Right lobe of liver (tissue), 6 donors: ENCODE data around the gene GALNT7. TPM values are rescaled to one million over a fixed set of nuclear protein-coding genes. Genes with fewer than 3 reads are reported as not detected.

ENCODE experiments used
- ATAC-seq, 4 donors: fragments of 200-7000 bp; cut with Tn5 transposase; one replicate each; pipeline ENCODE4 v1.9.1; 2020; ENCODE audit warnings: mild to moderate bottlenecking in 4 of 4, moderate library complexity in 4 of 4
- DNase-seq, 3 donors: peaks; one replicate each; pipeline ENCODE4 v3.0.0-alpha.2; 2020
- H3K27ac ChIP-seq, 3 donors: fragments of 200-600 bp; one replicate each; pipeline ENCODE4 v1.8.0; 2022
- H3K27me3 ChIP-seq, 2 donors: fragments of 200-600 bp; one replicate each; pipeline ENCODE4 v1.8.0; 2022
- H3K36me3 ChIP-seq, 4 donors: fragments of 200-600 bp; sonication (generic) in 1 of 4; one replicate each; pipeline versions ENCODE4 v1.5.1 to v1.8.0; 2017 to 2022; ENCODE audit warnings: control low read depth in 1 of 4
- H3K4me1 ChIP-seq, 4 donors: fragments of 200-600 bp; sonication (generic) in 1 of 4; one replicate each; pipeline versions ENCODE4 v1.5.1 to v1.8.0; 2017 to 2022; ENCODE audit warnings: control low read depth in 1 of 4
- H3K4me3 ChIP-seq, 3 donors: fragments of 200-600 bp; one replicate each; pipeline ENCODE4 v1.8.0; 2022
- H3K9me3 ChIP-seq, 4 donors: fragments of 200-600 bp; sonication (generic) in 1 of 4; one replicate each; pipeline versions ENCODE4 v1.5.1 to v1.8.0; 2017 to 2022; ENCODE audit warnings: control low read depth in 1 of 4
- POLR2A ChIP-seq: fragments of 450-650 bp; IDR thresholded peaks from one replicate; pipeline ENCODE4 v1.6.1; 2017; ENCODE audit warnings: antibody characterized with exemption, mild to moderate bottlenecking
- WGBS: methylation state at CpG from one replicate; pipeline ENCODE4 v1.1.6; 2018; ENCODE audit warnings: low coverage, low lambda C conversion rate; ENCODE audit not compliant: insufficient coverage; ENCODE audit errors: missing lambda C conversion rate; 5-methylcytosine and 5-hydroxymethylcytosine counted together
- intact Hi-C, 2 donors: fragments of 100-400 bp; cut with DNase I; formaldehyde crosslinking; loops; one replicate each; pipeline versions ENCODE4 v1.11.2 to v1.14.1; 2022
- total RNA-seq, 6 experiments: library from RNA; depleted of rRNA in 2 of 6; stranded (reverse); fragments of >200 nt in 2 of 6; fragmentation: NEBNext Ultra II Directional in 3 of 6; extraction: Animal tissue kit (Norgen Biotek cat#: 25700) in 3 of 6; gene quantifications; one replicate each; pipeline versions ENCODE4 v1.1.0 to v1.2.4, GENCODE V29; 2016 to 2023
- TF ChIP-seq, protein P1 (sequence below), 4 donors: fragments of 200-600 bp in 3 of 4; fragments of 450-650 bp in 1 of 4; IDR thresholded peaks; one replicate each; pipeline versions ENCODE4 v1.5.1 to v1.8.0; 2016 to 2022; ENCODE audit warnings: antibody characterized with exemption in 4 of 4, mild to moderate bottlenecking in 2 of 4
- donor health status: DM: no; HTN: yes; CAD: no.
- donor health status: DM: no; HTN: no; CAD: no.
- donor health status: DM: no; HTN: no; CAD: no.
- donor health status: DM: no; HTN: yes; CAD: no.
- donor health status: DM: no; HTN: yes; CAD: no.

GALNT7 gene
- total RNA-seq, 6 experiments from 2014 or later = 0.62 to 2.2 (median 1.4) TPM

DNA sequence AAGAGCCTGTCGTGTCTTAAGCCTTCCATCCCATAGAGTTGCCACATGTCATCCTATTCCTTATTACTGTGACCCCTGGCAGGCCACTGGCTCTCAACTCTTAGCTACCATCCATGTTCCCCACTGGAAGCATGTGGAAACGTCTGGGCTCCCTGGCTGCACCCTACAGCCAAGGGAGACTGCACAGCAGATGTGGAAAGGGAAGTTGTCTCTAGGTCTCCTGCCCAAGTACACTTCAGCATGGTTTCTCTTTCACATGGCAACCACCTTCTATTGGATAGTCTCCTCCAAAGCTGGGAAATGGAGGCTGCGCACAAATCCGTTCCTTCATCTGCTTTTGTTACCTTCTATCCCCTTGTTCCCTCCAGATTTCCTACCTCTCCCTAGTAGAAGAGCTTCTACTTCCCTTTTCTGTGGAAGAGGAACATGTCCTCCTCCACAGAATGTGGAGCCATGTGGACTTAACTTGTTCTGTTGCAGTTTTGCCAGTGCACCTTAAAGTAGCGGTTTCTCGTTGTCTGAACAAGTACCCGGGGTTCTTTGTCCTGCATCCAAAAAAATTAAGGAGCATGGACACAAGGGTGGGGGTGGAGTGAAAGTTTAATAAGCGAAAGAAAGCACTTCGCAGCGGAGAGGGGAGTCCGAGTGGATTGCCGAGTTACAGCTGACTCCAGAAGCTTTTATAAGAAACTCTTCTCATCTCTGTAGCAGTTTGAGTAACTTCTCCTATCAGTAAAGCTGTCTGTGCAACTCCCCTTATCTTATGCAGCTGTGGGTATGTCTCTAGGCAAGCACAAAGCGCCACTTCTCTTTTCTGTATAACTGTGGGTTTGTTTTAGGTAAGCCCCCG is 113.0 kb downstream of the GALNT7 start:
- peaks cover 0 to 6% (median 0%) of the 10 kb centered on the region in 4 donors for H3K9me3 ChIP-seq
- DNase-seq = no peak
- no peak overlapping the region for H3K27ac ChIP-seq
- no peak for ATAC-seq
- H3K36me3 ChIP-seq = no peaks in the 10 kb centered on the region
- H3K27me3 ChIP-seq = no peaks in the 10 kb centered on the region
- H3K4me1 ChIP-seq = no peaks in the 10 kb centered on the region
- intact Hi-C loops = no loop called here
- no peak overlapping the region for H3K4me3 ChIP-seq
- 57% methylated on average over 12 of the region's 14 CpGs for WGBS
- TF ChIP-seq, protein P1, sequence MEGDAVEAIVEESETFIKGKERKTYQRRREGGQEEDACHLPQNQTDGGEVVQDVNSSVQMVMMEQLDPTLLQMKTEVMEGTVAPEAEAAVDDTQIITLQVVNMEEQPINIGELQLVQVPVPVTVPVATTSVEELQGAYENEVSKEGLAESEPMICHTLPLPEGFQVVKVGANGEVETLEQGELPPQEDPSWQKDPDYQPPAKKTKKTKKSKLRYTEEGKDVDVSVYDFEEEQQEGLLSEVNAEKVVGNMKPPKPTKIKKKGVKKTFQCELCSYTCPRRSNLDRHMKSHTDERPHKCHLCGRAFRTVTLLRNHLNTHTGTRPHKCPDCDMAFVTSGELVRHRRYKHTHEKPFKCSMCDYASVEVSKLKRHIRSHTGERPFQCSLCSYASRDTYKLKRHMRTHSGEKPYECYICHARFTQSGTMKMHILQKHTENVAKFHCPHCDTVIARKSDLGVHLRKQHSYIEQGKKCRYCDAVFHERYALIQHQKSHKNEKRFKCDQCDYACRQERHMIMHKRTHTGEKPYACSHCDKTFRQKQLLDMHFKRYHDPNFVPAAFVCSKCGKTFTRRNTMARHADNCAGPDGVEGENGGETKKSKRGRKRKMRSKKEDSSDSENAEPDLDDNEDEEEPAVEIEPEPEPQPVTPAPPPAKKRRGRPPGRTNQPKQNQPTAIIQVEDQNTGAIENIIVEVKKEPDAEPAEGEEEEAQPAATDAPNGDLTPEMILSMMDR (IDR thresholded peaks at IDR 0.05) = no peak
- no peak for TF ChIP-seq POLR2A

DNA sequence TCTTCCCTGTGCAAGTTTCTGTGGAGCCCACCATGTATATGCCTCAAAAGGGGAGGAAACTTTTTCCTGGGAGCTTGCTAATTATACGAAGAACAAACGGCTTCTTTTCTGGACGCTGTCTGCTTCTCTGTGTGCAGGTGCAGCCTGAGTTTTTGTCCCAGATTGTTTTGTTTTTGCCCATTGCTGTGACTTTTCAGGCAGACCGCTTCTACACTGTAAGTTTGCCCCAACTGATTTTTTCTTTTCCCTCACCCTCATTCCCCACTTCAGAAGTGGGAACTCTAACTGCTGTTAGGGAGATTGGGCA is 113.6 kb downstream of the GALNT7 start:
- H3K9me3 ChIP-seq = peaks cover 0 to 6% (median 0%) of the 10 kb centered on the region in 4 donors
- H3K27me3 ChIP-seq = no peaks in the 10 kb centered on the region
- DNase-seq (no peak), ATAC-seq (no peak)
- no peak overlapping the region for H3K4me3 ChIP-seq
- intact Hi-C loops = no loop called here
- no peaks in the 10 kb centered on the region for H3K4me1 ChIP-seq
- no peaks in the 10 kb centered on the region for H3K36me3 ChIP-seq
- H3K27ac ChIP-seq = no peak overlapping the region
- 76% methylated on average over 4 of the region's 4 CpGs for WGBS
- no peak for TF ChIP-seq POLR2A
- TF ChIP-seq, protein P1 (IDR thresholded peaks at IDR 0.05) = no peak

- H3K36me3 ChIP-seq = no peaks in the 10 kb centered on the region
- H3K4me1 ChIP-seq = no peaks in the 10 kb centered on the region
- H3K9me3 ChIP-seq = peaks cover 0 to 6% (median 0%) of the 10 kb centered on the region in 4 donors
- TF ChIP-seq POLR2A = no peak
- TF ChIP-seq, protein P1 (IDR thresholded peaks at IDR 0.05) = no peak
- H3K27ac ChIP-seq = no peak overlapping the region
- H3K4me3 ChIP-seq = no peak overlapping the region
- ATAC-seq (no peak), DNase-seq (no peak)
- no peaks in the 10 kb centered on the region for H3K27me3 ChIP-seq
- intact Hi-C loops = no loop called here
- WGBS = 62% methylated on average over 3 of the region's 3 CpGs
Measured at GRCh38 chr4:173282626-173283025, 114.0 kb downstream of the GALNT7 start.

GRCh38 chr4:173284463-173284862 is 115.9 kb downstream of the GALNT7 start:
- no peaks in the 10 kb centered on the region for H3K27me3 ChIP-seq
- H3K4me1 ChIP-seq = no peaks in the 10 kb centered on the region
- ATAC-seq = no peak
- H3K4me3 ChIP-seq = no peak overlapping the region
- DNase-seq = no peak
- H3K36me3 ChIP-seq = no peaks in the 10 kb centered on the region
- TF ChIP-seq POLR2A = no peak
- TF ChIP-seq, protein P1 (IDR thresholded peaks at IDR 0.05) = no peak
- peaks cover 0 to 6% (median 0%) of the 10 kb centered on the region in 4 donors for H3K9me3 ChIP-seq
- no peak overlapping the region for H3K27ac ChIP-seq
- intact Hi-C loops = no loop called here
